A549 (cell line): ENCODE measurements around the gene STIM1.

Source experiments
- GATA3 ChIP-seq: IDR thresholded peaks from 2 replicates; pipeline ENCODE4 v1.6.1; 2012; ENCODE audit warnings: borderline replicate concordance
- POLR2A ChIP-seq: IDR thresholded peaks from 2 replicates; pipeline ENCODE4 v1.6.1; 2012; ENCODE audit warnings: mild to moderate bottlenecking, low read length
- RCOR1 ChIP-seq: fragments of 150-350 bp; IDR thresholded peaks from 2 replicates; pipeline ENCODE4 v1.6.1; 2014; ENCODE audit warnings: antibody characterized with exemption, low read length, low read depth
- TF ChIP-seq, protein P1 (sequence below): fragments of >200 bp; sonication (Bioruptor Twin); formaldehyde crosslinking; IDR thresholded peaks from 3 replicates; pipeline ENCODE4 v1.5.1; 2016
- TF ChIP-seq, protein P2 (sequence below): fragments of 250-450 bp; sonication (Bioruptor Pico); IDR thresholded peaks from 2 replicates; pipeline ENCODE4 v1.5.0; 2021; ENCODE audit warnings: mild to moderate bottlenecking, moderate library complexity, borderline replicate concordance

DNA sequence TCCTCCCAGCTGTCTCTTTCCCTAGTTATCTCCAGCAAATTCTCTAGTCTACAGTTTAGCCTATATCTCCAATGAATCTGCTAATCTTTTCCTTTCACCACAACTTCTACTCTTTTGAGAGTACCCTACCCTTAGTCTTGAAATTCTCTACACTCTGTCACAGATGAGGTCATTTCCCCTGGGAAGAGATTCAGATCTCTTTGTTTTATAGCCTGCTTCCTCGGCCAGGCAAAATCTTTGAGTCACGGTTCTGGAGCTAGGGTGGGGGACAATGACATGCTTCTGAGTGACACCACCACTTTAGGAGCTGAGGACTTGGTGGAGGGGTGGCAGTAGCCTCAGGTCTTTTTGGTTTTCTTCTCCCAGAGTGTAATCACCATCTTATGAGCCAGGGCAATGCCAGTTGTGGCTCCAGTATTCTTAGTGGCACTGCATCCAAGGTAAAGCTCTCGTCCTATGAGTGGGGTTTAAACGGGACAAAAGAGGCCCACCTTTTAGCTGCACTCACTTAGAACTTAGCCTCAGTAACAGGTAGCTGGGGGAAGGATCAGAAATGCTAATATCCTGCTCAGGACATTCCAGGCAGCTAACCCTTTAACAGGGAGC lies 140.6 kb downstream of the STIM1 start:
- no peak for TF ChIP-seq POLR2A
- TF ChIP-seq, protein P1, sequence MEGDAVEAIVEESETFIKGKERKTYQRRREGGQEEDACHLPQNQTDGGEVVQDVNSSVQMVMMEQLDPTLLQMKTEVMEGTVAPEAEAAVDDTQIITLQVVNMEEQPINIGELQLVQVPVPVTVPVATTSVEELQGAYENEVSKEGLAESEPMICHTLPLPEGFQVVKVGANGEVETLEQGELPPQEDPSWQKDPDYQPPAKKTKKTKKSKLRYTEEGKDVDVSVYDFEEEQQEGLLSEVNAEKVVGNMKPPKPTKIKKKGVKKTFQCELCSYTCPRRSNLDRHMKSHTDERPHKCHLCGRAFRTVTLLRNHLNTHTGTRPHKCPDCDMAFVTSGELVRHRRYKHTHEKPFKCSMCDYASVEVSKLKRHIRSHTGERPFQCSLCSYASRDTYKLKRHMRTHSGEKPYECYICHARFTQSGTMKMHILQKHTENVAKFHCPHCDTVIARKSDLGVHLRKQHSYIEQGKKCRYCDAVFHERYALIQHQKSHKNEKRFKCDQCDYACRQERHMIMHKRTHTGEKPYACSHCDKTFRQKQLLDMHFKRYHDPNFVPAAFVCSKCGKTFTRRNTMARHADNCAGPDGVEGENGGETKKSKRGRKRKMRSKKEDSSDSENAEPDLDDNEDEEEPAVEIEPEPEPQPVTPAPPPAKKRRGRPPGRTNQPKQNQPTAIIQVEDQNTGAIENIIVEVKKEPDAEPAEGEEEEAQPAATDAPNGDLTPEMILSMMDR, result no peak
- TF ChIP-seq GATA3, result no peak
- TF ChIP-seq RCOR1, result no peak
- TF ChIP-seq, protein P2, sequence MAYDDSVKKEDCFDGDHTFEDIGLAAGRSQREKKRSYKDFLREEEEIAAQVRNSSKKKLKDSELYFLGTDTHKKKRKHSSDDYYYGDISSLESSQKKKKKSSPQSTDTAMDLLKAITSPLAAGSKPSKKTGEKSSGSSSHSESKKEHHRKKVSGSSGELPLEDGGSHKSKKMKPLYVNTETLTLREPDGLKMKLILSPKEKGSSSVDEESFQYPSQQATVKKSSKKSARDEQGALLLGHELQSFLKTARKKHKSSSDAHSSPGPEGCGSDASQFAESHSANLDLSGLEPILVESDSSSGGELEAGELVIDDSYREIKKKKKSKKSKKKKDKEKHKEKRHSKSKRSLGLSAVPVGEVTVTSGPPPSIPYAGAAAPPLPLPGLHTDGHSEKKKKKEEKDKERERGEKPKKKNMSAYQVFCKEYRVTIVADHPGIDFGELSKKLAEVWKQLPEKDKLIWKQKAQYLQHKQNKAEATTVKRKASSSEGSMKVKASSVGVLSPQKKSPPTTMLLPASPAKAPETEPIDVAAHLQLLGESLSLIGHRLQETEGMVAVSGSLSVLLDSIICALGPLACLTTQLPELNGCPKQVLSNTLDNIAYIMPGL, result no peak
